Stimulated activated CD8-positive, alpha-beta memory T cell treated with anti-CD3 and anti-CD28 coated beads, Interleukin-15, amount 100 ng/mL, for 1 hour (primary cell): Measurements from ENCODE around the gene CCL27.

Experiments used
- DNase-seq: peaks from one replicate; pipeline ENCODE4 v3.0.0-alpha.2; 2020; ENCODE audit warnings: low read depth

The CCL27 gene

GRCh38 chr9:34684145-34684544, 21.7 kb upstream of the CCL27 start:
- DNase-seq: no peak

DNA sequence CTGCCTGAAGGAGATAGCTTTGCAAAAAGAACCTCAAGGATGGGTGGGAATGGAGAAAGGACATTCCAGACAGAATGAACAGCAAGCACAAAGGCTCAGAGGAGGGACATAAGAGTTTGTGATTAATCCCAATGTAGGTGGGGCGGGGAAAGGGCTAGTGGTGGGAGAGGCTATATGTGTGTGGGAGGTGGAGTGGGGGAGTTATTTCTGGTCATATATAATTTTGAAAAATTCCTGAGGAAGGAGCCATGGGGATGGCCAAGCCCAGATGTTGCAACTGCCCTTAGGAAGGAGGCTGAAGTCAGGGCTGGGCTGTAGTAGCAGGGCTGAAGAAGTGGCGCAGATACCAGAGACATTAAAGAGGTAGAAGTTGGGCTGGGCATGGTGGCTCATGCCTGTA, 13.4 kb upstream of the CCL27 start:
- no peak for DNase-seq

DNA sequence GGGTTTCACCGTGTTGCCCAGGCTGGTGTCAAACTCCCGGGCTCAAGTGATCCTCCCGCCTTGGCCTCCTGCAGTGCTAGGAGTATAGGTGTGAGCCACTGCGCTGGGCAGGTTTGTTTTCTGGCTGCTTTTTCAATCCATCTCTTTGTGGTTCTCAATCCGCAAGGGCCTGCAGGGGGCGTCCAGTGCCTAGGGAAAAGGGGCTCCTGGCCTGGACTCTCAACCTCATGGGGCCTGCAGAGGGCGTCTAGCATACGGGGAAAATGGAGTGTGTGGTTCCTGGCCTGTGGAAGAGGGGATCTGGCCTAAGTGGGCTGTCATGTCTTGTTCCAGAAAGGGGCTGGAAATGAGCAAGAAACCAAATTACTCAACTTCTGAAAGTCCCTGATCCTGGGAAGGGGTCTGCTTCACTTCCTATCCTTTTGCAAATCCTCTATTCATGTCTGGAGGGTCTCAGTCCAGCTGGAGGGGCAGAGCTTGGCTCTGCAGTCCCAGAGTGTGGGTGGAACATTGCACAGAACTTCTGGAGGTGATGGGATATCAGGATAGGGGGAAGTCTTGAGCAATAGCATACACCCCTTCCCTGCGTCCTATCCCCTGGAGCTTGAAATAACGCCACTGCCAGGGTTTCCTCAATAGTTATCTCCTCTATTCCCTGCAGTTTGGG, 12.7 kb upstream of the CCL27 start:
- peak; percentile 23 for DNase-seq

DNA sequence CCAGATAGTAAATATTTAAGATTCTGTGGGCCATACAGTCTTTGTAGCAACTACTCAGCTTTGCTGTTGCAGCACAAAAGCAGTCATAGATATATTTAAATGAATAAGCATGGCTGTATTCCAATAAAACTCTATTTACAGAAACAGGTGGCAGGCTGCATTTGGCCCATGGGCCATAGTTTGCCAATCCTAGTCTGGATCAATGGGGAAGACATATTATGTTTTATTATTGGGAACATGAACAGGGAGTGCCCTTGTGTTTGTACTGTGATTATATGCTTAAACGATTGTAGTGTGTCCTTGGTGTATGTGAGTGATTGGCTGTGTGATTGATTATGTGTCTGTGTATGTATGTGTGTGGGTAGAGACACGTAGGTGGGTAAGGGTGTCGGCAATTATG, 12.0 kb upstream of the CCL27 start:
- DNase-seq: no peak

- no peak for DNase-seq
Measured at GRCh38 chr9:34671307-34671706, 8.8 kb upstream of the CCL27 start.

GRCh38 chr9:34669809-34670562, 7.5 kb upstream of the CCL27 start:
- DNase-seq: no peak

GRCh38 chr9:34665381-34666250, 3.2 kb upstream of the CCL27 start:
- peak; percentile 79 for DNase-seq

DNA sequence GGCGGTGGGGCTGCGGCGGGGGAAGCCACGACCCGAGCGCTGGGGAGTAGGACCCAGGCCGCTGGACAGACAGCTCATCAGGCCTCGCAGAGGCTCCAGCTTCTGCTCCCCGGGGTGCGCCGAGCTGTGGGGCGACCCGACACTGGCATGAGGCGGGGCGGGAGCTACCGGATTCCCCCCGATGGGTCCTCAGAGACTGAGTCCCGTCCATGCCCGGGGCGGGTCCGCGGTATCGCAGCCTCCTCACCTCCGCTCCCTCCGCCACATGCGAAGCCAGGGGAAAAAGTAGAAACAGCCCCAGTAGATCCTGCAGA, 2.6 kb upstream of the CCL27 start:
- no peak for DNase-seq

DNA sequence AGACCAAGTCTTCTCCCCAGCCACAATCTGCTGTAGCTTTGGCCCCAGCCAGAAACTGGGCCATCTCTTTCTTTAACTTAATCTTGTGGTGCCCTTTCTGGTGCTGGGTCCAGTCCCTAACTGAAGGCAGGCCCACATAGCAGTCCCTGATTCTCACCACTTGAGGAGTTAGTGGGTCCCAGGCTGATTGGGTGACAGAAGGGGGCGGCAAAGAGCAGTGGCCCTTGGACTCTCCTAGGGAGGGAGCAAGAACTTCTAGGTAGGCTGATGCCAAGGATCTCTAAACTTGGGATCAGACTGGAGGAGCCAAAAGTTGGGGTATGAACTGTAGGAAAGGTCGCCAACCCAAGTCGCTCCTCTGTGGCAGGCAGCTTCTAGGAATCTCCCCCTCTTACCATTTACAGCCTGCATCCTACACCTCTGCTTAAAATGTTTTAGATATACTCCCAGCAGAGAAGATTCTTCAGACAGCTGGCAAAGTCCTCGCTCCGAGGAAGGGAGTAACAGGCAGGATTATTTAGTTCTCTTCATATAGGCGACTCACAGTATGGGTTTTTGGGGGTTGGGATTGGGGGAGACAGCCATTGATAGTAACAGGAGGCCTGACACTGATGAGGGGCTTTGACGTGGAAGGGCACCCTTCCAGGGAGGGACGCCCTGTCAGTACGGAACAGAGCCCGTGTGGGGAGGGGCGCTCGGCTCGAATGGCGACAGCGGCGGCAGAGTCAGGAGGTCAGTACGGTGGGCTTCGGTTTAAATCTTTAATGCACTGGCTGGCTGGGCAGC, 2.0 kb upstream of the CCL27 start:
- DNase-seq: peak; percentile 56

GRCh38 chr9:34663303-34663605, 797 bp upstream of the CCL27 start:
- no peak for DNase-seq

- DNase-seq: no peak
Measured at GRCh38 chr9:34659592-34660253, 2.7 kb downstream of the CCL27 start.

DNA sequence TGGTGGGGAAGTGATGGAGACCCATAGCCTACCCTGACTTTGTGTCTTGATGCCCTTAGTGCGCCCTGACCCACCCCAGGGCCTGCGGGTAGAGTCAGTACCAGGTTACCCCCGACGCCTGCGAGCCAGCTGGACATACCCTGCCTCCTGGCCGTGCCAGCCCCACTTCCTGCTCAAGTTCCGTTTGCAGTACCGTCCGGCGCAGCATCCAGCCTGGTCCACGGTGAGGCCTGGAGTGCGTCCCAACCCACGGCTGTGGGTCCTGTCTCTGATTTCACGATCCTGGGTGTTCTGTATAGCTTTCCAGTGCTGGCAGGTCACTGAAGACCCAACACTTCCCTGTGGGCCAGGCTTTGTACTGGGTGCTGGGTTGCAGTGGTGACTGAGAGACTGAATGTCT, 4.0 kb downstream of the CCL27 start:
- no peak for DNase-seq

DNA sequence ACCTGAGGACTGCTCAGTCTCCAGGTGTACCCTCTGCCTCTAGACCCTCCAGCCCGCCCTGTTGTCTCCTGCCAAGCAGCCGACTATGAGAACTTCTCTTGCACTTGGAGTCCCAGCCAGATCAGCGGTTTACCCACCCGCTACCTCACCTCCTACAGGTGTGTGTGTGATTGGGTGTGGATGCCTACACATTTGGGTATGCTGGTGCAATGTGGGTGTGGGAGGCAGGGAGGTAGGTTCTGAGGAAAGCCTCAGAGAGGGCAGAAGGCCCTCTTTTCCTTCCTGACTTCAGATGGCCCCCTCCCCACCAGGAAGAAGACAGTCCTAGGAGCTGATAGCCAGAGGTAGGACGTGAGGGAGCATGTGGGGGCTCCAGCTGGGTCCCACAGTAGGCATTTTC, 5.5 kb downstream of the CCL27 start:
- no peak for DNase-seq

- DNase-seq: no peak
Measured at GRCh38 chr9:34655394-34655793, 7.1 kb downstream of the CCL27 start.

- no peak for DNase-seq
Measured at GRCh38 chr9:34654323-34655051, 8.0 kb downstream of the CCL27 start.

GRCh38 chr9:34653151-34654072, 9.0 kb downstream of the CCL27 start:
- no peak for DNase-seq

- DNase-seq: no peak
Measured at GRCh38 chr9:34652602-34653000, 9.9 kb downstream of the CCL27 start.

- no peak for DNase-seq
Measured at GRCh38 chr9:34651876-34652601, 10.4 kb downstream of the CCL27 start, which contains the start of gene IL11RA. IL11RA (plus strand) TSS chr9:34652185; CDS start chr9:34655218, 3,033 bp downstream.

DNA sequence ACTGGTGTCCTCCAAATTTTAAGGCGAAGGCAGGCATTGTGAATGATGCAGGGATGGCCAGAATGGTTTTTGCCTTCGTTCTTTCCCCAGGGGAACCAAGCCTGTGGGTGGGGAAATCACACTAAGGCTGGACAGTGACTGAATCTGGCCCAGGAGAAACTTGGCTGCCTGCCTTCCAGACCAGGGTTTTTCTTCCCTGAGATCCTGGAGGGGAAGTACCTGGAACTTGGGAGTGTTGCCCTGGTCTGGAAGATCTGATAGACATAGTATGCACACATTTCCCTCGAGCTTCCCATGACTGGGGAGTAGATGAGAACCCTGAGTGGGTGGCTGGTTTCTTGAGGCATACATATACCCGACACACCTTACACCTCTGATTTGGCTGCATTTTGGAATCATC, 11.1 kb downstream of the CCL27 start:
- DNase-seq: no peak
